ENCODE data around the gene MRPL44.

Gene MRPL44

GRCh38 chr2:223957092-223957851 lies at the start of gene MRPL44:
Gene MRPL44 (plus strand): TSS chr2:223957463. CDS start chr2:223957473, 10 bp downstream.
- peak; percentile 97 for DNase-seq (ENCODE audit: low spot score)

- no peak for DNase-seq (ENCODE audit: low spot score)
Observed at GRCh38 chr2:223908304-223908998, 48.8 kb upstream of the MRPL44 start.

- no peak for DNase-seq (ENCODE audit: low spot score)
Observed at GRCh38 chr2:223909001-223909741, 48.1 kb upstream of the MRPL44 start.

GRCh38 chr2:223914324-223914723 lies 42.9 kb upstream of the MRPL44 start:
- DNase-seq (ENCODE audit: low spot score): no peak

GRCh38 chr2:223915071-223915470 lies 42.2 kb upstream of the MRPL44 start:
- DNase-seq (ENCODE audit: low spot score): no peak

- DNase-seq (ENCODE audit: low spot score): no peak
Observed at GRCh38 chr2:223916181-223916920, 40.9 kb upstream of the MRPL44 start.

- DNase-seq (ENCODE audit: low spot score): no peak
Observed at GRCh38 chr2:223918671-223919134, 38.6 kb upstream of the MRPL44 start.

- DNase-seq (ENCODE audit: low spot score): no peak
Observed at GRCh38 chr2:223920109-223920508, 37.2 kb upstream of the MRPL44 start.

GRCh38 chr2:223921204-223921603 lies 36.1 kb upstream of the MRPL44 start:
- no peak for DNase-seq (ENCODE audit: low spot score)

- no peak for DNase-seq (ENCODE audit: low spot score)
Observed at GRCh38 chr2:223922308-223922707, 35.0 kb upstream of the MRPL44 start.

GRCh38 chr2:223923976-223924375 lies 33.3 kb upstream of the MRPL44 start:
- DNase-seq (ENCODE audit: low spot score): no peak

- DNase-seq (ENCODE audit: low spot score): no peak
Observed at GRCh38 chr2:223925106-223925505, 32.2 kb upstream of the MRPL44 start.

GRCh38 chr2:223928113-223929006 lies 28.9 kb upstream of the MRPL44 start:
- no peak for DNase-seq (ENCODE audit: low spot score)

- no peak for DNase-seq (ENCODE audit: low spot score)
Observed at GRCh38 chr2:223929571-223930102, 27.6 kb upstream of the MRPL44 start.

- DNase-seq (ENCODE audit: low spot score): no peak
Observed at GRCh38 chr2:223930103-223930976, 26.9 kb upstream of the MRPL44 start.

- DNase-seq (ENCODE audit: low spot score): no peak
Observed at GRCh38 chr2:223932816-223933800, 24.2 kb upstream of the MRPL44 start.

GRCh38 chr2:223934870-223935269 lies 22.4 kb upstream of the MRPL44 start:
- no peak for DNase-seq (ENCODE audit: low spot score)

- no peak for DNase-seq (ENCODE audit: low spot score)
Observed at GRCh38 chr2:223935459-223936125, 21.7 kb upstream of the MRPL44 start.

All from AG20443 (cell line).